Liver (tissue), 9 donors: ENCODE data around the gene HES5. TPM values are rescaled to one million over a fixed set of nuclear protein-coding genes. Genes with fewer than 3 reads are reported as not detected.

ENCODE experiments used
- DNase-seq: peaks from one replicate; pipeline ENCODE4 v3.0.0-alpha.2; 2017; ENCODE audit warnings: low spot score
- H3K27ac ChIP-seq, 2 donors: one replicate each; pipeline ENCODE4 v1.7.0; 2013; ENCODE audit warnings: inconsistent platforms in 2 of 2, low read length in 2 of 2, control low read depth in 1 of 2, low read depth in 1 of 2, mild to moderate bottlenecking in 1 of 2
- H3K27me3 ChIP-seq, 4 donors: one replicate each; pipeline versions ENCODE4 v1.6.1 to v1.7.0; 2013; ENCODE audit warnings: low read length in 3 of 4, inconsistent platforms in 1 of 4, mild to moderate bottlenecking in 1 of 4, moderate library complexity in 1 of 4; ENCODE audit not compliant: control insufficient read depth in 4 of 4, insufficient read depth in 4 of 4
- H3K36me3 ChIP-seq, 4 donors: one replicate each; pipeline versions ENCODE4 v1.6.1 to v1.7.0; 2013; ENCODE audit warnings: low read length in 3 of 4, mild to moderate bottlenecking in 3 of 4, low read depth in 1 of 4, moderate library complexity in 1 of 4; ENCODE audit not compliant: control insufficient read depth in 4 of 4, insufficient read depth in 3 of 4
- H3K4me1 ChIP-seq, 4 donors: one replicate each; pipeline versions ENCODE4 v1.6.1 to v1.7.0; 2013; ENCODE audit warnings: low read length in 3 of 4, mild to moderate bottlenecking in 3 of 4, moderate library complexity in 1 of 4; ENCODE audit not compliant: control insufficient read depth in 4 of 4, insufficient read depth in 4 of 4
- H3K4me3 ChIP-seq, 3 donors: one replicate each; pipeline versions ENCODE4 v1.6.1 to v1.7.0; 2013; ENCODE audit warnings: low read length in 3 of 3, control low read depth in 1 of 3, low read depth in 1 of 3, mild to moderate bottlenecking in 1 of 3
- H3K9ac ChIP-seq, 2 donors: one replicate each; pipeline ENCODE4 v1.7.0; 2013; ENCODE audit warnings: low read length in 2 of 2, mild to moderate bottlenecking in 2 of 2, moderate library complexity in 2 of 2, control low read depth in 1 of 2, low read depth in 1 of 2
- H3K9me3 ChIP-seq, 4 donors: one replicate each; pipeline versions ENCODE4 v1.6.1 to v1.7.0; 2013; ENCODE audit warnings: low read length in 3 of 4; ENCODE audit not compliant: control insufficient read depth in 4 of 4
- ATF3 ChIP-seq: IDR thresholded peaks from 2 replicates; pipeline ENCODE4 v1.6.1; 2016; ENCODE audit warnings: antibody characterized with exemption
- CTCF ChIP-seq: fragments of 150-350 bp; IDR thresholded peaks from 2 replicates; pipeline ENCODE4 v1.5.1; 2017; ENCODE audit warnings: improper control_type of control experiment, low read depth, low read length; ENCODE audit not compliant: missing input control
- EGR1 ChIP-seq, 2 donors: IDR thresholded peaks; 2 replicates each; pipeline ENCODE4 v1.6.1; 2016 to 2018; ENCODE audit warnings: antibody characterized with exemption in 2 of 2, low read depth in 2 of 2
- FOXA1 ChIP-seq: IDR thresholded peaks from 2 replicates; pipeline ENCODE4 v1.6.1; 2016; ENCODE audit warnings: antibody characterized with exemption
- FOXA2 ChIP-seq: IDR thresholded peaks from 2 replicates; pipeline ENCODE4 v1.6.1; 2016; ENCODE audit warnings: antibody characterized with exemption
- GABPA ChIP-seq, 2 donors: IDR thresholded peaks in 1 of 2; conservative IDR thresholded peaks in 1 of 2; 2 replicates each; pipeline ENCODE4 v1.6.1; 2016; ENCODE audit warnings: antibody characterized with exemption in 2 of 2, mild to moderate bottlenecking in 1 of 2, moderate library complexity in 1 of 2
- HNF4A ChIP-seq, 2 donors: conservative IDR thresholded peaks; 2 replicates each; pipeline ENCODE4 v1.6.1; 2016; ENCODE audit warnings: antibody characterized with exemption in 2 of 2, mild to moderate bottlenecking in 2 of 2
- HNF4G ChIP-seq: IDR thresholded peaks from 2 replicates; pipeline ENCODE4 v1.6.1; 2016; ENCODE audit warnings: antibody characterized with exemption
- JUND ChIP-seq, 2 donors: IDR thresholded peaks; 2 replicates each; pipeline ENCODE4 v1.6.1; 2016; ENCODE audit warnings: antibody characterized with exemption in 2 of 2
- MAX ChIP-seq: IDR thresholded peaks from 2 replicates; pipeline ENCODE4 v1.6.1; 2016; ENCODE audit warnings: antibody characterized with exemption
- NR2F2 ChIP-seq: IDR thresholded peaks from 2 replicates; pipeline ENCODE4 v1.6.1; 2016; ENCODE audit warnings: antibody characterized with exemption
- RAD21 ChIP-seq, 2 donors: IDR thresholded peaks; 2 replicates each; pipeline ENCODE4 v1.6.1; 2016; ENCODE audit warnings: antibody characterized with exemption in 2 of 2, mild to moderate bottlenecking in 2 of 2
- RXRA ChIP-seq, 2 donors: IDR thresholded peaks; 2 replicates each; pipeline ENCODE4 v1.6.1; 2017 to 2018; ENCODE audit warnings: antibody characterized with exemption in 2 of 2, mild to moderate bottlenecking in 1 of 2
- SP1 ChIP-seq: IDR thresholded peaks from 2 replicates; pipeline ENCODE4 v1.6.1; 2018; ENCODE audit warnings: antibody characterized with exemption, mild to moderate bottlenecking
- TAF1 ChIP-seq: conservative IDR thresholded peaks from 2 replicates; pipeline ENCODE4 v1.6.1; 2016; ENCODE audit warnings: antibody characterized with exemption, mild to moderate bottlenecking
- YY1 ChIP-seq: IDR thresholded peaks from 2 replicates; pipeline ENCODE4 v1.6.1; 2016; ENCODE audit warnings: antibody characterized with exemption, mild to moderate bottlenecking
- ZBTB33 ChIP-seq: IDR thresholded peaks from 2 replicates; pipeline ENCODE4 v1.6.1; 2016; ENCODE audit warnings: antibody characterized with exemption
- WGBS: extraction: QIAGEN DNeasy Blood & Tissue Kit; methylation state at CpG from one replicate; pipeline ENCODE4 v1.1.7; 2013; 5-methylcytosine and 5-hydroxymethylcytosine counted together
- polyA plus RNA-seq, 2 donors: library from polyadenylated mRNA; stranded (reverse) in 1 of 2; unstranded in 1 of 2; fragments of 200-250 nt in 1 of 2; fragments of >200 nt in 1 of 2; fragmentation: Nextera tagmentation in 1 of 2; extraction: Ambion mirVana in 1 of 2; gene quantifications; one replicate each; pipeline versions ENCODE4 v1.2.1 to v1.2.3, GENCODE V29; 2013 to 2015
- total RNA-seq, 2 donors: library from RNA; depleted of rRNA; stranded (reverse); fragments of >200 nt; gene quantifications; one replicate each; pipeline ENCODE4 v1.2.3, GENCODE V29; 2014
- donor health status: healthy.
- donor health status: healthy.
- donor health status: healthy.
- donor health status: healthy.
- donor health status: healthy.

HES5 gene
- total and polyA plus RNA-seq, 4 donors = 0.08 to 0.93 TPM; not detected in 2

- no peaks in the 10 kb centered on the region for H3K27me3 ChIP-seq
- H3K9me3 ChIP-seq = no peaks in the 10 kb centered on the region
- no peak overlapping the region for H3K9ac ChIP-seq
- peaks cover 20 to 71% (median 36%) of the 10 kb centered on the region in 4 donors for H3K36me3 ChIP-seq
- no peak overlapping the region for H3K4me3 ChIP-seq
- H3K27ac ChIP-seq = no peak overlapping the region
- TF ChIP-seq SP1 (no peak), RAD21 (IDR thresholded peaks at IDR 0.05) (no peak), TAF1 (no peak), NR2F2 (no peak), CTCF (no peak), EGR1 (IDR thresholded peaks at IDR 0.05; ENCODE audit: low read depth in 2 of 2) (no peak), RXRA (IDR thresholded peaks at IDR 0.05) (no peak), FOXA1 (no peak), ATF3 (no peak), ZBTB33 (no peak), GABPA (IDR thresholded peaks at IDR 0.05 in 1 of 2, conservative IDR thresholded peaks at IDR 0.05 in 1 of 2) (no peak), HNF4G (no peak), YY1 (no peak), FOXA2 (no peak), JUND (IDR thresholded peaks at IDR 0.05) (no peak), MAX (no peak), HNF4A (conservative IDR thresholded peaks at IDR 0.05) (no peak)
- WGBS = 96% methylated on average over 27 of the region's 27 CpGs
- no peak for DNase-seq
- peaks cover 0 to 24% (median 16%) of the 10 kb centered on the region in 4 donors for H3K4me1 ChIP-seq
Measured at GRCh38 chr1:2510366-2511155, 19.5 kb downstream of the HES5 start.

- Histone ChIP-seq H3K36me3 (peaks cover 20 to 64% (median 30%) of the 10 kb centered on the region in 4 donors), H3K9ac (no peak overlapping the region), H3K4me1 (peaks cover 0 to 24% (median 16%) of the 10 kb centered on the region in 4 donors), H3K27ac (peak overlapping the region in 1 of 2 donors; percentile 18), H3K27me3 (no peaks in the 10 kb centered on the region), H3K9me3 (no peaks in the 10 kb centered on the region), H3K4me3 (no peak overlapping the region)
- peak in 1 of 2 donors; percentile 48 for TF ChIP-seq HNF4A (conservative IDR thresholded peaks at IDR 0.05)
- TF ChIP-seq MAX = no peak
- TF ChIP-seq RXRA (IDR thresholded peaks at IDR 0.05) = peak in 1 of 2 donors; percentile 73
- no peak for DNase-seq
- 51% methylated on average over 11 of the region's 11 CpGs for WGBS
Measured at GRCh38 chr1:2509589-2509988, 20.5 kb downstream of the HES5 start.
